Glomerular endothelial cell (primary cell): ENCODE measurements around the gene UBE2K. TPM values are rescaled to one million over a fixed set of nuclear protein-coding genes. Genes with fewer than 3 reads are reported as not detected.
"Not testable (repeated sequence)": the region's sequence is repeated elsewhere in the genome, so short reads cannot be mapped to it uniquely, and the experiment has no call there.

Experiments used
- DNase-seq: peaks from one replicate; pipeline ENCODE4 v3.0.0-alpha.2; 2011; ENCODE audit warnings: low read depth, low spot score; ENCODE audit errors: extremely low read depth
- total RNA-seq: library from RNA; depleted of rRNA; stranded (reverse); fragments of >200 nt; gene quantifications from 2 replicates; pipeline ENCODE4 v1.2.3, GENCODE V29; 2015

The UBE2K gene, protein sequence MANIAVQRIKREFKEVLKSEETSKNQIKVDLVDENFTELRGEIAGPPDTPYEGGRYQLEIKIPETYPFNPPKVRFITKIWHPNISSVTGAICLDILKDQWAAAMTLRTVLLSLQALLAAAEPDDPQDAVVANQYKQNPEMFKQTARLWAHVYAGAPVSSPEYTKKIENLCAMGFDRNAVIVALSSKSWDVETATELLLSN
- 24.7 and 37.2 TPM in 2 replicates for total RNA-seq

DNA sequence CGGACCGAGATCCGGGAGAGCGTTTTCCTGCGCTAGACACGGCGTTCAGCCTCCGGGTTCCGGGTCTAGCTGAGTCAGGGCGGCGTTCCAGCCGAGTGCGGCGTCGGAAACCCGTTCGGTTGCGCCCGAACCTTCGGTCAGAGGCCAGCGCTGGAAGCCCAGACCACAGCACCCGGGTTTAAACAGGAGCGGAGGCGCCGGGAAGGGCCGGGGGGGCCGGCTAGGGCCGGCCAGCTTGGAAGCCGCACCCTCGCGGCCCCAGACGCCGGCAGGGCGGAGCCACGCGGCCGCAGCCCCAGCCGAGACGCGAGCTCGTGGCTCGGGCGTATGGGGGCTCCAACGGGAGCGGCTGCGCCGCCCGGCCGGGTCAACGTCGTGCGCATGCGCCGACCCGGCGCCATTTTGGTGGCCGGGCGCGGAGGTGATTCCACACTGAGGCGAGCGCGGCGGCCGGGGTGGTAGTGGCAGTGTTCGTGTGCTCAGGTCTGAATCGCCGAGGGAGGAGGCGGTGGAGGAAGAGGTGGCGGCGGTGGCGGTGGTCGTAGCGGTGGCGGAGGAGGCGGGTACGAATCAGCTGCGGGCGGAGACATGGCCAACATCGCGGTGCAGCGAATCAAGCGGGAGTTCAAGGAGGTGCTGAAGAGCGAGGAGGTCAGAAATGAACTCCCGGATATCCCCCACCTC lies at the start of gene UBE2K:
Gene UBE2K, plus strand, starts transcription at position 397 of the 684 bp plus-strand sequence. Its CDS starts 192 bp downstream, at position 589.
- DNase-seq: no peak

DNA sequence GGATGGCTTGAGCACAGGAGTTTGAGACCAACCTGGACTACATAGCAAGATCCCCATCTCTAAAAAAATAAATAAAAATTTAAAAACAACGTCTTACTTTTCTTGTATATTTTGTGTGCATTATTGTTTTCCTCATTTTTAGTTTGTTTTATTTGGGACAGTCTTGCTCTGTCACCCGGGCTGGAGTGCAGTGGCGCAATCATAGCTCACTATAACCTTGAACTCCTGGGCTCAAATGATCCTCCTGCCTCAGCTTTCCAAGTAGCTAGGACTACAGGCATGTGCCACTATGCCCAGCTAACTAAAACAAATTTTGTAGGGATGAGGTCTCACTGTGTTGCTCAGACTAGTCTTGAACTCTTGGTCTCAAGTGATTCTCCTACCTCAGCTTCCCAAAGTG lies 49.7 kb upstream of the UBE2K start:
- no peak for DNase-seq

DNA sequence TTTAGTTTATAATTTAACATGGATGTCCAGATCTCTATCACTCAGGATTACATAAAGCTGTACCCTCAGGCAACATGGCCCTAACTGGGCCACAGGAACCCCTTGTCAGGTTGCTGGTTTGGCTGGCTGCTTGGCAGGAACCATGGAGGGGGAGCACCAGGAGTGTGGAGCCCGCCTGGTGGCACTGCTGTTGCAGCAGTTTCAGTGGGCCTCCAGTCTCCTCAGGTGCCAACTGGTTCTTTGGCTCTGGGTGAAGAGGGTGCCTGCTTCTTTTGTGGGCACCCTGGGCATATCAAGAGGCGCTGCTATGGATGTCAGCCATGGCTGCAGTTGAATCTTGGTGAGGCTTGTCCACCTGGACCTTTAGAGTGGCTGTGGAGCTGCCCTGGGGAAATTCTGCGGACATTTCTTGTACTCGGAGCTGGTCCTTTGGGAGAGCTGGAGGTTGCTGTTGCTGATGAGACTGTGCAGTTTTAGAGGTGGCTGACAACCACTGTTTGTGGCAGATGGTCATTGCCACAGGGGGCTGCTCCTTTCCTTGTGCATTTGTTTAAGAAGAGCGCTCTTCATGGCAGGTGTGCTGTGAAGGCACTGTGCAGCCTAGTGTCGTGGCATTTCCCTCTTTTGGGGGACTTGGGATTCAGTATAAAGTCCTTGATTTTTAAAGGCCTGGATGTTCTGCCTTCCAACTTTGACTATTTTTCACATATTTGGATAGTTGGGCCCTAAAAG lies 48.9 kb upstream of the UBE2K start:
- no peak for DNase-seq

DNA sequence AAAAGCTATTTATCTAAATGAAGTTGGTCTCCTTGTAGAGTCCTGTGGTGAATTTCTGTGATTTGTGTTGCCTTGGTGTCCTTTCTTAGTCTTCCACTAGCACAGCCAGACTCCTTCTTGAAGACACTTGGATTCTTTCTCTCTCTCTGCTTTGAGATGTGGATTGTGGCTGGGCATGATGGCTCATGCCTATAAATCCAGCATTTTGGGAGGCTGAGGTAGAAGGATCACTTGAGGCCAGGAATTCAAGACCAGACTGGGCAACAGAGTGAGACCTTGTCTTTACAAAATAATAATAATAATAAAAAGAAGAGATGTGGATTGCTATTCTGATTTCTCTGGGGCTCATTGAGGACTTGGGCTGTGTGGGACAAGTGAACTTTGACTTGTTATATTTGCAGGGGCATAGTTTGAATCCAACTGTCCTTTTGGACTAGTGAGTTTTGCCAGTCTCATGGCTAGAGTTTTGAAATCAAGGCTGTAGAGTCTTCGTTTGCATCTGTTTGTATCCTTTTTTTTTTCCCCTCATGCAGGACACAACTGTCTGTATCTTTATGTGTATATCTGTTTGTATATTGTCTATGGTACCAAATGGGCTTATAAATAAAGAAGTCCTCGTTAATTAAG lies 48.2 kb upstream of the UBE2K start:
- DNase-seq: no peak

DNA sequence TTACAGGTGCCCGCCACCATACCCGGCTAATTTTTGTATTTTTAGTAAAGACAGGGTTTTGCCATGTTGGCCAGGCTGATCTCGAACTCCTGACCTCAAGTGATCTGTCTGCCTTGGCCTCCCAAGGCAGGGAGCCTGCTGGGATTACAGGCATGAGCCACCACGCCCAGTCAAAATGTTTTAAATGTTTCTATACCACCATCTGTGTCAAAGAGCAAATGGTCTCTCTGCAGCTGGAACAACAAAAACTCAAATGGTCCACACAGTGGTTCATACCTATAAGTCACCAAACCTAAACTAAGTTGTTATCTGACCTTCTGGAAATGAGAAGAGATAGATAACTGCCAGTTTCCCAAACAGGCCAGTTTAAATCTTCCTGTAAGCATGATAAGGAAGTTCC lies 46.4 kb upstream of the UBE2K start:
- not testable (repeated sequence) for DNase-seq

DNA sequence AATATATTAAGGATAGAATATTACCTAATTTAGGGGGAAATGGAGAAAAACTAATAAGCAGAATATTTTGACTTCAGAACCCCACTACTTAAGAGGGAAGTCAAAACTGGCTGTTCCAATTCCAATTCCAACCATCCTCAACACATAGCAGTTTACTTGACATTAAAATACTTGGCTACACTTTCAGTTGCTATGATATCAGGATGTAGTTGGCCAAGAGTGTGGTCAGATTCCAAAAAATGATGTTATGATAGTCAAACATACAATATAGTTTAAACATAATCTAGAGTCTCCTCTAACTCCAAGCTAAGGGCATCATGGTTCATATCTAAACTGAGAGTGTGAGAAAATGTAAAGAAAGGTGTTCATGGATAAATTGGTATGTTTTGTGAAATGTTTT lies 42.7 kb upstream of the UBE2K start:
- no peak for DNase-seq

DNA sequence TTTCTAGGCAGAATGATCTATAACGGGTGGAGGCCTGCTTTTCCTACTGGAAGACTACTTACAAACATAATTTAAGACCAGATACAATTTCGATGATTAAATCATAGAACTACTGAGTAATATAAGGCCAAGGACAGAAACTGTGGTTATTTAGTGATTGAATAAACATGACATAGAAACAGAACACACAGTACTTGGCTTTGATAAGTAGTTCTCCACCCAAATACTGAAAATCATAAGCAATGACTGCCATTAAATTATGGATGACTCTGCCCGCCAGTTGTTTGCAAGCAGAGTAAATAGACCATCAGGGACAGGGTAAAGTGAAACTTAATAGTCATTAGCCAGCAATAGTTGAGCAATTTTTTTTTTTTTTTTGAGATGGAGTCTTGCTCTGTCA lies 42.1 kb upstream of the UBE2K start:
- DNase-seq: no peak

DNA sequence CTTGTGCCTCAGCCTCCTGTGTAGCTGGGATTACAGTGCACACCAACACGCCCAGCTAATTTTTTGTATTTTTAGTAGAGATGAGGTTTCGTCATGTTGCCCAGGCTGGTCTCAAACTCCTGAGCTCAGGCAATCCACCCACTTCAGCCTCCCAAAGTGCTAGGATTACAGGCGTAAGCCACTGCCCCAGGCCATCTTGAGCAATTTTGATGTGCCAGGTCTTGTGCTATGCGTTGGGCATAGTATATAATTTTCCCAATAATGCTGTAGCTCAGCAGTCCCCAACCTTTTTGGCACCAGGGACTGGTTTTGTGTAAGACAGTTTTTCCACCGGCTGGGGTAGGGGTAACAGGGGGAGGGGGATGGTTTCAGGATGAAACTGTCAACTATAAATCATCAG lies 41.3 kb upstream of the UBE2K start:
- not testable (repeated sequence) for DNase-seq

DNA sequence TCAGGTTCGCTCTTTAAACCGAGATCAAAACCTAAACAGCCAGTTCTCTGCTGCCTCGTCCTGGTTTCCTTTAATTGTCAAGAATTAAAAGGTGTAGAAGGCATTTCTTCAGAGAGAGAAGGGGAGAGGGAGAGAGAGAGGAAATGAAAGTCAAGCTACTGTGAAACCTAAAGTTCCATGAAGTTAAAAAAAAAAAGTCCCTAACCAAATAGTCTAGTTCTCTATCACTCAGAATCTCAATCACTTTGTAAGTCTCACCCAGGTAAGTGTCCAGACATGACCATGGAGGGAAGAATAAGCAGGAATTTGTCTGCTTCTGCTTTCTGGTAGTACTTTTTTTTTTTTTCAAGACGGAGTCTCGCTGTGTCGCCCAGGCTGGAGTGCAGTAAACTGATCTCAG lies 40.5 kb upstream of the UBE2K start:
- DNase-seq: no peak

DNA sequence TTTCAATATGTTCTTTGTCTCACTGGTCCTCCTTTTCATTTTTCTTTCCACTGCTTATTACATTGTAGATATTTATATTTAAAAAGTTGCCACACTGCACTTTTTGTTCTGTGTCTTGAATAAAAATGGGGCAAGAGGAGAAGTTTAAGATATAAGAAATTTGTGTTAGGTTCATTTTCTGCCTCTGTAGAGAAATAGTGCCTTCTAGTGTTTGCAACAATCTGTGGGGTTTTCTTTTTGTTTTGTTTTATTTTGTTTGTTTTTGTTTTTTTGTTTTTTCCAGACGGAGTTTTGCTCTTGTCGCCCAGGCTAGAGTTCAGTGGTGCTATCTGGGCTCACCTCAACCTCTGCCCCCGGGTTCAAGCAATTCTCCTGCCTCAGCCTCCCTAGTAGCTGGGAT lies 39.2 kb upstream of the UBE2K start:
- no peak for DNase-seq

DNA sequence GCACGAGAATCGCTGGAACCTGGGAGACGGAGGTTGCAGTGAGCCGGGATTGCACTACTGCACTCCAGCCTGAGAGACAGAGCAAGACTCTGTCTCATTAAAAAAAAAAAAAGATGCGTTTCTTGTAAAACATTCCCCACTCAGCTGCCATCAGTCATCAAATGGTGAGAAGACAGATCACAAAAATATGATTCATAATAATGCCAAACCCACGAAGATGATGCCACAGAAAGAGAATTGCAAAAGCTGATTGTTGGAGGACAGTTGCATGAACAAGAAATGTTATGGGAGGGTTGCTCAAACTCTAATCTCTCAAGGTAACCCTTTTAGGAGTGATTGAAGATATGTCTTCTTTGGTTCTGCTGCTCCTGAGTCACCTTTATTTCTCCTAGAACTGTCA lies 37.9 kb upstream of the UBE2K start:
- no peak for DNase-seq

DNA sequence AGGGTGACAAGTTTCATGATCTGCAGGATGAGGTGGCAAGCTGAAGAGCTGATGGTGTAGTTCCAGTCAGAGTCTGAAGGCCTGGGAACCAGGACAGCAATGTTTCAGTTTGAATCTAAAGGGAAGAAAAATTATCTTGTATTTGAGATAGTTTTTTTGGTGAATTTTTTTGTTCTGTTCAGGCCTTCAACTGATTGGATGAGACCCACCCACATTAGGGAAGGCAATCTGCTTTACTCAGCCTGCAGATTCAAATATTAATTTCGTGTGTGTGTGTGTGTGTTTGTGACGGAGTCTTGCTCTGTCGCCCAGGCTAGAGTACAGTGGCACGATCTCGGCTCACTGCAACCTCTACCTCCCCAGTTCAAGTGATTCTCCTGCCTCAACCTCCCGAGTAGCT lies 37.2 kb upstream of the UBE2K start:
- no peak for DNase-seq

DNA sequence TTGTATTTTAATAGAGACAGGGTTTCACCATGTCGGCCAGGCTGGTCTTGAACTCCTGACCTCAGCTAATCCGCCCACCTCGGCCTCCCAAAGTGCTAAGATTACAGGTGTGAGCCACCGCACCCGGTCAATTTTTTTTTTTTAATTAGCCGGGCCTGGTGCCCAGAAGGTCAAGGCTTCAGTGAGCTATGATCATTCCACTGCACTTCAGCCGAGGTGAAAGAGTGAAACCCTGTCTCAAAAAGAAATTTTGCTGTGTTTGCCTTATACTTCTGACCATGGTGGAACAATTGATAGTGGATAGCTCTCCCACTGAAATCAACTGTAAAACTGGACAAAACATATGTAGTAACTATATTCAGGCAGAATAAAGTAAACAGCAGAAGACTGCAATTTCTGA lies 35.3 kb upstream of the UBE2K start:
- no peak for DNase-seq

DNA sequence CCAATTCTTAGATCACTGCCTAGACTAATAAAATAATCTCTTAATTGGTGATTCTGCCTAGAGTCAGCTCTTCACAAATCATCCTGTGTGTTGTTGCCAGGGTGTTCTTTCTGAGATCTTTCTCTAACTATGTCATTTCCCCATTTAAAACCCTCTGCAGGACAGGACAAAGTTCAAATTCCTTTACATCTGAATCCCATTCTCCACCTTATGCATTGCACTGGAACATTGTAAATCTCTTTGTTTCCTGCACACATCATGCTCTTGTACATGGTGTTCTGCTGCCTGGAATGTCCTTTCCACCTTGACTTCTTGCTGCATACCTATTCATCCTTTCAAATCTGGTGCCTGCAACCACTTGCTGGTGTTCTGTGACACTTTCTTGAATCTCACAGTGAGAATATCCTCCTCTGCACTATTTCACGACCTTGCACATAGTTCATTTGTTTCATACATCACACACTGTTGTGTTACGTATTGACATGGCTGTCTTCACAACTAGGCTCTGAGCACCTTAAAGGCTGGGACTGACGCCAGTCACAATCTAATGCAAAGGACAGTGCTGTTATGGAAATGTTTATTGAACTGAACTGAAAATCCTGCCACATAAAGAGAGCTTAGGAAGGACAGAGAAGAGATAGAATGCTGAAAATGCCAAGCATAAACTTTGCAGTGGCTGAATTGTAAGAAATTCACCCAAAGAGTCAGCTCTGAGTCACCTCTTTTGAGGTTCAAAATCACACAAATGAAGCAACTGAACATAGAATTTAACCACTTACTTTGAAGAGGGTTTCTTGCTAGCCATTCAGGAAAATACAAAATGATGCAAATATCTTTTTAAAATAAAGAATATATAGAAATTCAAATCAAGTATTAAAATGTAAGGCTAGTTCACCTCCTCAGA lies 32.9 kb upstream of the UBE2K start:
- no peak for DNase-seq

DNA sequence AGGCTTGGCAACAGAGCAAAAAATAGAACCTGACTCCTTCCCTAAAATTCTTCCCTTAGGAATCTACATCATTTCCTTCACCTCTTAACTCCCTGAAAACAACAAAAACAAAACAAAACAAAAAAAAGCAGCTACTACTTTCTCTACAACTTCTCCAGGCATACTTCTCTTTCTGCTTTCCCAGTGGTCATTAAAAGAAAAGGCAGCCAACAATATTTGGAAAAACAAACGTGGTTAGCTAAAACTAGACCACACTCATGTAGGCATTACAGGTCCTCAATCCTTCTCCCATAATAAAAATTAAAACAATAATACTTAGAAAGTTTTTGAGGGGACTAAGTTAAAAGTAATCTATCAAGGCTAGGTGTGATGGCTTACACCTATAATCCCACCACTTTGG lies 30.2 kb upstream of the UBE2K start:
- DNase-seq: no peak

DNA sequence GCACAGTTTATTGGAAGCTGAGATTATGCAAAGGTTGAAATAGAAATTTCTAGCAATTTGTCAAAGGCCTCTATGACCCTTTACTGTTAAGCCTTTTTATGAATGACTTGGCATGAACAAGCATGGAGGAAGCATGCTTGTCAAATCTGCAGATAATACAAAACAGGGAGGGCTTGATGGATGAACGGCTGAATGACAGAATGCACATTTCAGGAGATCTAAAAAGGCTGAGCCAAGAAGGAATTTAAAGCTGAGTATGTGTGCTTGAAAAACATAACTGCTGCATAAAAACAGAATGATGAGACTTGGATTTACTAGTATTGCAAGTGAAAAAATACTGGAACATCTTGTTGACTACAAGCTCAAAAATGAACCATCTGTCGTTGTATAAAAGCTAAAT lies 29.0 kb upstream of the UBE2K start:
- no peak for DNase-seq

DNA sequence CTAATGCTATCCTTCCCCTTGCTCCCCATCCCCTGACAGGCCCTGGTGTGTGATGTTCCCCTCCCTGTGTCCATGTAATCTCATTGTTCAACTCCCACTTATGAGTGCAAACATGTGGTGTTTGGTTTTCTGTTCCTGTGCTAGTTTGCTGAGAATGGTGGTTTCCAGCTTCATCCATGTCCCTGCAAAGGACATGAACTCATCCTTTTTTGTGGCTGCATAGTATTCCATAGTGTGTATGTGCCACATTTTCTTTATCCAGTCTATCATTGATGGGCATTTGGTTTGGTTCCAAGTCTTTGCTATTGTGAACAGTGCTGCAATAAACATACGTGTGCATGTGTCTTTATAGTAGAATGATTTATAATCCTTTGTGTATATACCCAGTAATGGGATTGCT lies 27.6 kb upstream of the UBE2K start:
- DNase-seq: not testable (repeated sequence)

DNA sequence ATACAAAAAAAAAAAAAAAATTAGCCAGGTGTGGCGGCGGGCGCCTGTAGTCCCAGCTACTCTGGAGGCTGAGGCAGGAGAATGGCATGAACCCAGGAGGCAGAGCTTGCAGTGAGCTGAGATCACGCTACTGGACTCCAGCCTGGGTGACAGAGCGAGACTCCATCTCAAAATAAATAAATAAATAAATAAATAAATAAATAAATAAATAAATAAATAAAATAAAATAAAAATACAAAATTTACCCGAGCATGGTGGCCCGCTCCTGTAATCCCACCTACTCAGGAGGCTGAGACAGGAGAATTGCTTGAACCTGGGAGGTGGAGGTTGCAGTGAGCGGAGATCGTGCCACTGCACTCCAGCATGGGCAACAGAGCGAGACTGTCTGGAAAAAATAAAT lies 22.3 kb upstream of the UBE2K start:
- DNase-seq: not testable (repeated sequence)

DNA sequence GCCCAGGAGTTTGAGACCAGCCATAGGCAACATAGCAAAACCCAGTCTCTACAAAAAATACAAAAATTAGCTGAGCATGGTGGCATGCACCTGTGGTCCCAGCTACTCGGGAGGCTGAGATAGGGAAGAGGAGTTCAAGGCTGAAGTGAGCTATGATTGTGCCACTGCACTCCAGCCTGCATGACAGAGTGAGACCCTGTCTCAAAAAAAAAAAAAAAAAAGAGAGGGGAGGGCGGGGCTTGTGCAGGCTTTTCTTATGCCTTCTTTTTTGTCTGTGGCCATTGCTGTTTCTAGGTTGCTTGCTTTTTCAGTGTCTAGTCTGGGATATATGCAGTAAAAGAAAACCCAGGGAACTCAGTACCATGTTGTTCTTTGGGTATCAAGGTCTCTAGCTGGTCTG lies 16.9 kb upstream of the UBE2K start:
- not testable (repeated sequence) for DNase-seq

DNA sequence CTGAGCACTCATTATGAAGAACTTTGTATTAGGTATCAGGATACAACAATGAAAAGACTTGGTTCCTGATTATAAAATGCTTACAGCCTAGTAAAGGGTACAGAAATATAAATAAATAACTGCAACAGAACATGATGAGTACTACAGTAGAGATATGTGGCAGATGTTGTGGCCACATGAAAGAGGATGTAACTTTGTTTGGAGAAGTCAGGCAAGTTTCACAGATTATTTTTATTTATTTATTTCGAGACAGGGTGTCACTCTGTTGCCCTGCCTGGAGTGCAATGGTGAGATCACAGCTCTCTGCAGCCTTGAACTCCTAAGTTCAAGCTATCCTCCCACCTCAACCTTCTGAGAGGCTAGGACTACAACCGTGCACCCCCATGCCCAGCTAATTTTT lies 15.8 kb upstream of the UBE2K start:
- no peak for DNase-seq

DNA sequence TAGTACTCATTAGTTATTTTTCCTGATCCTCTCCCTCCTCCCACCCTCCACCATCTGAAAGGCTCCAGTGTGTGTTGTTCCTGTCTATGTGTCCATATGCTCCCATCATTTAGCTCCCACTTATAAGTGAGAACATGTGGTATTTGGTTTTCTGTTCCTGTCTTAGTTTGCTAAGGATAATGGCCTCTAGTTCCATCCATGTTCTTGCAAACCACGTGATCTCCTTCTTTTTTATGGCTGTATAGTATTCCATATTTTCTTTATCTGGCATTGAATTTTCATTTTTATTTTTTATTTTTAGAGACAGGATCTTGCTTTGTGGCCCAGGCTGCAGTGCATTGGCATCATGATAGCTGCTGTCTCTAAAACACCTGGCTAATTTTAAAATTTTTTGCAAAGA lies 11.9 kb upstream of the UBE2K start:
- DNase-seq: no peak
